Right forelimb (tissue), 1 donor: Measurements from ENCODE around the gene NEURL2.
A peak's percentile ranks its signal among the peaks of the same experiment; 100 is the strongest.
"Not testable (repeated sequence)": the region's sequence is repeated elsewhere in the genome, so short reads cannot be mapped to it uniquely, and the experiment has no call there.

ENCODE experiments used
- DNase-seq: peaks from one replicate; pipeline ENCODE4 v3.0.0-alpha.2; 2018

Gene NEURL2

DNA sequence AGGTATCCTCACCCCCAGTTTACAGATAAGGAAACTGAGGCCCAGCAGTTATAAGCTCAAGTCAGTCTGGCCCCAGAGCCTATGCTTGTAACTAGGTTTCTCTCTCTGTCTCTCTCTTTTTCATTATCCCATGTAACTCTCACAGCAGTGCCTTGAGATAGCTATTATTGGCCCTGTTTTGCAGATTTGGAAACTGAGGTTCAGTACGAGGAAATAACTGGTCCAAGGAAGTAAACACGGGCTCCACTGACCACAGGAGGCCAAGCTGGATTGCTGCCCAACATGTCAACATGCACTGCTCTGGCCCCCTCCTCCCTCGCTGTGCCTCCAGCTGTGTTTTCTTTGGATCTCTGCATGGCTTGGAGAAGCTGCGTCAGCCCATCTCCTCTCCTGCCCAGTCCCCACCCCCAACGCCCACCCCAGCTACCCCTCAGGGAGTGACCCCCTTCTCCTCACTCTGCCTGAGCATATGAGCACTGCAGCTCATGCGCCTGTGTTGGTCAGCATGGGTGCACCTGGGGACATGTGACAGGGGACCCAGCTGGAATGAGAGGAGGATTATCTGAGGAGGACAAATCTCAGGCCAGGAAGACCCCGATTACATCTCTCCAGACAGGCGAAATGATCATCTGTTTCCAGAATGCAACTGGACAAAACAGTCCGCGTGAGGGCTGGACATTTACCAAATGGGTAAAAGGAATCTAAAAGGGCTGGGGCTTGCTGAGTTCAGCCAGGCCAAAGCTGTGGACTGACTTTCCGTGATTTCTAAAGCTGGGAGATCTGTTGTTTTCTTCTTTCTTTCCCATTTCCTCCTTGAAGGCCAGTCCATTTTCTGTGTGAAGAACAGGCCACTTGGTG is 28.8 kb upstream of the NEURL2 start:
- DNase-seq = peak; percentile 64

GRCh38 chr20:45918779-45919537 is 27.9 kb upstream of the NEURL2 start:
- DNase-seq = no peak

- DNase-seq = no peak
Measured at GRCh38 chr20:45918182-45918737, 27.3 kb upstream of the NEURL2 start.

GRCh38 chr20:45917790-45918141 is 26.8 kb upstream of the NEURL2 start:
- peak; percentile 68 for DNase-seq

DNA sequence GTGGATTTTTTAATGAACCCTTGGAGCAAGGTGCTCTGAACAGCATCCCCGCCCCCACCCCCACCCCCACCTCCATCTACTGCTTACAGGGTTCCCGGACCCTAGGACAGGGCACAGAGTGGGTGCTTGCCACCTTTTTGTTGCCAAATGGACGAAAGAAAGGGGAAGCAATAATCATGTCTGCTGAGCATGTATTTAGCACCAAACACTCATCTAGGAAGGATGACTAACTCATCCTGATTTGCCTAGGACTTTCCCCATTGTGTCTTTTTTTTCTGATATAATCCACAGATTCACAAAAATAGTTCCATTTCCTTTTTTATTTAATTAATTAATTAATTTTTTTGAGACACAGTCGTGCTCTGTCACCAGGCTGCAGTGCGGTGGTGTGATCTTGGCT is 22.1 kb upstream of the NEURL2 start:
- DNase-seq = no peak

DNA sequence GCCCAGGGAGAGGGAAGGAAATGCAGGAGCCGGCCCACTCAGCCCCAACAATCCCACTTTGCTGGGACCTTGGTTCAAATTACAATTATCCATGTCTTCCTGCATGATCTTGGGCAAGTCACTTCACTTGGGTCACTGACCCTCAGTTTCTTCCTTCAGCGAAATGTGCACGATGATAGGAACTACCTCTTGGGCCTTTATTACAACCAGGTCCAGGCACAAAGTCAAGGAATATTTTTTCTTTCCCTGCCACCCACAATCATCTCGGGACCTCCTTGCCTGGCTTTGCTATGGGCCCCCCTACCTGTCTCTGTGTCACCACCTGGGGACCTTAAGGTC is 21.3 kb upstream of the NEURL2 start:
- DNase-seq = no peak

- peak; percentile 80 for DNase-seq
Measured at GRCh38 chr20:45911486-45912343, 20.7 kb upstream of the NEURL2 start, which contains the start of gene PLTP. Gene PLTP, minus strand, starts transcription at chr20:45912155. Its CDS starts 703 bp downstream, at chr20:45911452.

GRCh38 chr20:45910670-45911485 is 19.9 kb upstream of the NEURL2 start:
- peak; percentile 93 for DNase-seq

GRCh38 chr20:45909817-45910669 is 19.0 kb upstream of the NEURL2 start:
- no peak for DNase-seq

DNA sequence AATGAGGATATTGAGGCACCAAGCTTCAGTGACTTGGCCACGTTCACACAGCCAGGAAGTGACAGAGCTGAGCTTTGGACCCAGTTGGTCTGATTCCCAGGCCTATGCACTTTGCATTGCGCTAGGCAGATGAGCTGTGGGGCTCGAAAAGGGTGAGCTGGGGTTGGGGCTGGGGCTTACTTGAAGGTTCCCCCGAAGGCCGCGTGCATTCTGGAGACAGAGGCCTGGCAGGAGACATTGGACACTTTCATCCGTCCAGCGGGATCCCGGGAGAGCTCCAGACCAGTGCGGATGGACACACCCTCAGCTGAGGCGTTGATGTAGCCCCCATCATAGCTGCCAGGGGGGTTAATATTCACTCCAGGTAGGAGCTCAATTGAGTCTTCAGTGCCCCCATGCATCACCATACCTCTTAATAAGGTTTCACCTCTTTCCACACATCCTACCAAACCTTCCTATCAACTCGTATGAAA is 18.4 kb upstream of the NEURL2 start:
- no peak for DNase-seq

DNA sequence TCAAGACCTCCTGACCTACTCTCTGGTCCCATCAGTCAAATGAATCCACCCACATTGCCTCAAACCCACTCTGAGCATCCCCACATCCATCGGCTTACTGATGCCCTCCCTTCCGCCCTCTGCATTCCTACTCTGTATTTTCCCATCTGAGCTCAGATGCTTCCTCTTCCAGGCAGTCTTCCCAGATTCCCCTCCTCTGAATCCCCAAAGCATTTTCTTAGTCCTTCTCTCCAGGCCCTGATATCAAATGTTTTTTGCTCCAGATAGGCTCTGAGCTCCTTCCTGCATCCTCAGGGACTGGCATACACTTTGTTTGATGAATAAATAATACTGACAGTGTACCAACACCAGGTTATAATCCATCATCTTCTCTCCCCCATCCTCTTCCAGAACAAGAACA is 17.1 kb upstream of the NEURL2 start:
- DNase-seq = no peak

DNA sequence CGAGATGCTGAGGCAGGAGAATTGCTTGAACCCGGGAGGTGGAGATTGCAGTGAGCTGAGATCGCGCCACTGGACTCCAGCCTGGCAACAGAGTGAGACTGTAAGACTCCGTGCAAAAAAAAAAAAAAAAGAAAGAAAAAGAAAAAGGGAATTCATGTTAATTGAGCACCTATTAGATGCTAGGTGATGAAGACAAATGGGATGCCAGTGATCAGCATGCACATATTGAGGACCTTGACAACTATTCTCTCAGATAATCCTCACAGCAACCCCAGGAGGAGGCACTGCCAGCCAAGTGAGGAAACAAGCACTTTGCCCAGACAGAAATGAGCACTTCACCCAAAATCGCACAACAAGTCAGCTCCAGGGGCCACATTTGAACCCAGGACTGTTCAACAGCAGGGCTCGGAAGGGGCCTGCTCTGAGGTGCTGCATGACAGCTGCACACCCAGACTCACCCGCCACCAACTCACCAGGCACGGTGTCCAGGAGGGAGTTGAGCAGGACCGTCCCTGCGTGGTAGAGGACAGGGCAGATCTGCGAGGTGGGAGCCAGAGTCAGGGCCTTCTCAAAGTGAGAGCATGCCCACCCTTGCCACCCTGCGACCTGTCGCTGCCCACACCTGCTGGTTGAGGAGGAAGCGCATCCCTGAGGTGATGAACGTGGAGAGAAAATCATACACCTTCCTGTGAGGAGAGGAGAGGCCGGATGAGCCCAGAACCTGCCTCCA is 16.4 kb upstream of the NEURL2 start:
- no peak for DNase-seq

GRCh38 chr20:45905505-45906079 is 14.6 kb upstream of the NEURL2 start:
- no peak for DNase-seq

GRCh38 chr20:45904583-45905504 is 13.8 kb upstream of the NEURL2 start:
- DNase-seq = no peak

DNA sequence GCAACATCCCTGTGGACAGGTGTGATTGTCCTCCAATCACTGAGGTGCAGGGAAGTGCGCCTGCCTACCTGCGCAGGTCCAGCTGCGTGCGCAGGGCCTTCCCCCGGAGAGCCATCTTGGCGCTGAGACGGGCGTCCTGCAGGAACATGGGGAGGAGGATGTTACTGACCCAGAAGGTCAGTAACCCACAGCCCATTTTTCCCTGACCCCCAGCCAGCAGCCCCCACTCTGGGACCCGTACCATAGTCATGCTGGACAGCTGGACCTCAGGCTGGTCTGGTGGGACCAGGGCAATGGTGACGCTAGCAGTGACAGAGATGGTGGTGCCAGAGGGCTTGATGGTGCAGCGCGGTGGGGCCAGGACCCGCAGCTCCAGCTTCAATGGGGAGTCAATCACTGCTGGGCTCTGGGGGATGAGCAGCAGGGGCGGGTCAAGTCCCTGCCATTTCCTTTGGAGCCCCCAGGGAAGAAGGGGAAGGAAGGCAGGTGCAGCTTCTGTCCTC is 11.2 kb upstream of the NEURL2 start:
- DNase-seq = no peak

GRCh38 chr20:45901332-45901731 is 10.3 kb upstream of the NEURL2 start:
- not testable (repeated sequence) for DNase-seq

DNA sequence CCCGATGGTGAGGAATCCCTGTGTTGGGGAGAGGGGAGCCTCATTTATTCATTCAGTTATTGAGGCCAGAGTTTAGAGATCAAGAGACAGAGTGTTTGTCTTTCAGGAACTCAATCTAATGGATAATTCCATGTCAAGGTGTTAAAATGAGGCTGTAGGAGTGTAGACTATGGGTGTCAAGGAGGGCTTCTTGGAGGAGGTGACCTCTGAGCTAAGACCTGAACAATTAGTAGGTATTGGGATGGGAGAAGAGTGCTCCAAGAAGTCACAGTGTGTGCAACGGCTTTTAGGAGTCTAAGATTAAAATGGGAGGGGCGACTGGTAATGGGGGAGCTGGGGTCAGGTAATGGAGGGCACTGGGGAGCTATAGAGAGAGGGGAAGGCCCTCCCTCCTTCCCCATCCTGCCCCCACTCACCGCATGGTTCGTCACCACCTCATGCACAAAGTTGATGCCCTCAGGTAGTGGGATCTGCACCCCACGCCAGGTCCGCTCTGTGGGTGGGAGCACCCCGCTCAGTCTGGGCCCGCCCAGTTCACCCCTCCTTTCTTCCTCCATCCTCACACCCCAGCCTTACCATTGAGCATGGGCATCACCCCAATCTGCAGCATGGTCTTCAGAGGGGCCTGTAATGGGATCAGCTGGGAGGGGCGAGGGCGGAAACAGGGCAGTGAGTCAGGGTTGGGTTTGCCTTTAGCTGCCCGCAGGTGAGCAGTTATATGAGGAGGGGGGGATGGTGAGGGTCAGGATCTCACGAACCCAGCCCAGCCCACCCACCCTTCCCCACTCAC is 8.2 kb upstream of the NEURL2 start:
- DNase-seq = no peak

DNA sequence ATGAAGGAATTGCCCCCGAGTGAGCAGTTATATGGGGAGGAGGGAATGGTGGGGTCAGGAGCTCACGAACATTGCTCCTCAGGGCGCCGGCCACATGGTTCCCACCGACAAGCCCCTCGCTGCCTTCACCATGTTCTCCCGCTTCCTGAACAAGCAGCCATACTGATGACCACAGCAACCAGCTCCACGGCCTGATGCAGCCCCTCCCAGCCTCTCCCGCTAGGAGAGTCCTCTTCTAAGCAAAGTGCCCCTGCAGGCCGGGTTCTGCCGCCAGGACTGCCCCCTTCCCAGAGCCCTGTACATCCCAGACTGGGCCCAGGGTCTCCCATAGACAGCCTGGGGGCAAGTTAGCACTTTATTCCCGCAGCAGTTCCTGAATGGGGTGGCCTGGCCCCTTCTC is 7.3 kb upstream of the NEURL2 start:
- DNase-seq = no peak
